DMS153 treated with DMSO at 0.1 percent for 48 hours (cell line): ENCODE data around the gene HAVCR1.
"Not testable (repeated sequence)": the region's sequence is repeated elsewhere in the genome, so short reads cannot be mapped to it uniquely, and the experiment has no call there.

Experiments used
- DNase-seq: peaks from one replicate; lab custom pipeline; 2025; ENCODE audit not compliant: unreplicated experiment; lab: John Stamatoyannopoulos, UW

HAVCR1 gene

DNA sequence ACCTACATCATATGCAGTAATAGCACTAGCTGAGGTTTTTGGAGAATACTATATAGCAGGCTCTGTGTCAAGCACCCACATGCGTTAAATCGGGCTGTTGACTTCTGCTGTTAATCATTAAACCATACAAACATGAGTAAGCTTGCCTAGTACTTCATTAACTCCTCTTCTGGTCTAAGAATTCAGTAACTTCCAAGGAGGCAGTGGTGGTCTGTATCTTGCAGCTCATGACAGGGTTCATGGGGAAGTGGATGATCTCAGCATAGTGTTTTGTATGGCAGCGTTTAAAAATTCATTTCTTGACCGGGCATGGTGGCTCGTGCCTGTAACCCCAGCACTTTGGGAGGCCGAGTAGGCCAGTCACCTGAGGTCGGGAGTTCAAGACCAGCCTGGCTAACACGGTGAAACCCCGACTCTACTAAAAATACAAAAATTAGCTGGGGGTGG is at the start of gene HAVCR1:
HAVCR1 (minus strand) TSS at position 24 of the 447 bp plus-strand sequence. CDS start 1,173 bp downstream, outside the sequence.
- DNase-seq, result no peak

DNA sequence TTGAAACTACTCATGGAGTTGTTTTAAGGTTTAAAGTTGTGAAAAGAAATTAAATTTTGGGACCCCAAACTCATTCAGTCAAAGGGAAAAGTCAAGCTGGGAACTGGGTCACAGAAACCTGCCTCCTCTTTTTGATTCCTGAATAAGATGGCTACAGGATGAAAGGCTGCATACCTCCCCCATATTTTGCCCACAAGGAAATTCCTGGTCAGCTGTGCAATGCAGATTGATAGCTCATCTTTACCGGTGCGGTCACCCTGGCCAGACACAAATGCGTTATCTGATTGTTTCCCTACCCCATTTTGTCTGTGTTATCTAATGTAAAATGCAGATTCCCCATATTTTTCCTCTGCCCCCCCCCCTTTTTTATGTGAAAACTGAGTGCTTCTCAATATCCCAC is 48.6 kb upstream of the HAVCR1 start:
- DNase-seq, result no peak

DNA sequence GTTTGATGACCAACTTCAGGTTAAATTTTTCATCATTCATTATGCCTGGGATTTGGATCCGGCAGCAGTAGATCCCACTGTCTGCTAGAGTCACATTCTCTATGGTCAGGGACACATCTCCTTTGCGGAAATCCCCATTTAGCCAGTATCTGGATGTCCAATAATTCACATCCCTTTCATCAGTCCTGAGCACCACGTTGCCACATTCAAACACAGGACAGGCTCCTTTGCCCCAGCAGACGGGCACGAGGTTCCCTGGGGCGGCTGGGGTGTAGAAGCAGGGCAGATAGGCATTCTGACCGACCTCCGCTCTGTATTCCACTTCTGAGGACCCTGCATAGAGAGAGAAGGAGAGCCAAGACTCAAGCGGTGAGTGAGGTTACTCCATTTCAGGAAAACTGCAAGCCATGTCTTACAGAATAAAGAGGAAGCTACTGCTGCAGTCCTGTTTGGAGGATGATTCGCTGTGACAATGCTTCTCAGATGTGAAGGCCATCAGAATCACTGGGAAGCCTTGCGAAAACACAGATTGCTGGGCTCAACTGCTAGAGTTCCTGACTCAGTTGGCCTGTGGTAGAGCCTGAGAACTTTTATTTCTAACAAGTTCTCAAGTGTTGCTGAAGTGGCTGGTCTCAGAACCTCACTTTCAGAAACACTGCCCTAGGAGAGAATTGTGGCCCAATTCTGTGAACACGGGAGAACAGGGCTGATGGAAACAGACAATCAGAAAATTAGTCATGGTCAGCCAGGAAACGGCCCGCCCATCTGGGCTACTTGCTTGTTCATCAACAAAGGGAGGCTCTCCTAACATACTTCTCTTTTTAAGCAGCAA is 47.9 kb upstream of the HAVCR1 start:
- DNase-seq, result no peak

DNA sequence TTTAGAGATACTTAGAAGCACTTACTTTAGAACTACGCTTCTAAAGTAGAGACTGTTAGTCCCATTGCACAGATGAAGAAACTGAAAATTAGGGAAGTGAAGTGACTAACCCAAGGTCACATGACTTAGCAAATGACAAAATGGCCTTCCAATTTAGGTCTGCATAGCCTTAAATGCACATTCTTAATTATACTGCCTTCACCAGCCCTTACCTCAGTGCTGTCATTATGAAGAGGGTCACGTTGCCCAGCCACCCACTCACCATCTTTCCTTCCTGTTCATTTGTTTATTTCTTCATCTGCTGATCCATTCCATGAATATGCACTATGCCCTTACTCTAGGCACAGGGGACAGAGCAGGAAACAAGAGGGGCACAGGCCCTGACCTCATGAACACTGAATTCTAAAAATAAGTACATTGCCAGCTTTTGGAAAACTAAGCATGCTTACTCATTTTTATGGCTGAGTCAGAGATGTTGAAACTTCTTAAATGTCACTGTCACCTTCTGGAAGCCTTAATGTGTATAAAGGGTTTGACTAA is 41.3 kb upstream of the HAVCR1 start:
- DNase-seq, result no peak

DNA sequence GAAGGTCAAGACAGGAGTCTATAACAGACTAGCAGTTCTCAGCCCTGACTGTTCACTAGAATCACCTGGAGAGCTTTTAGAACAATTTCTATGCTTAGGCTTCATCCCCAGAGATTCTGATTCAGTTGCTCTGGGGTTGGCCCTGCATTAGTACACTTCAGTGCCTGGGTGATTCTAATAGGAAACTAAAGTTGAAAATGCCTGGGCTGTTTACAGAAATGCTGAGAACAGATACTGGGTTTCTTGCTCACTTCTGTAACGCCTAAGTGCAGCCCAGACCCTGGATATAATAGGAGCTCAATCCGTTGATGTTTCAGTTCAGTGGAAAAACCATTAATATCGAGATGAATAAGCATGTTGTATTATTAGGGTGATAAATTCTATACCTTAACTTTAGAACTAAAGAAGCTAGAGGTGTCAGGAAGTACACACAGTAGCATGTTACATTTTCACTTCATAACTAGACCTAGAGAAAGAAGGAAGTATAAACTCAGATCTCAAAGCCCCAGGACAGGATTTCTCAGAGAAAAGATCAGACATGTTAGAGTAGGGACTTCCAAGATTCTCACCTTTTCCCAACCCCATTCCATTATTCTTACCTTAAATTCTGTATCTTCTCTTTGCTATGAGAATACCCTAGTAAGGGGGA is 29.6 kb upstream of the HAVCR1 start:
- no peak for DNase-seq

DNA sequence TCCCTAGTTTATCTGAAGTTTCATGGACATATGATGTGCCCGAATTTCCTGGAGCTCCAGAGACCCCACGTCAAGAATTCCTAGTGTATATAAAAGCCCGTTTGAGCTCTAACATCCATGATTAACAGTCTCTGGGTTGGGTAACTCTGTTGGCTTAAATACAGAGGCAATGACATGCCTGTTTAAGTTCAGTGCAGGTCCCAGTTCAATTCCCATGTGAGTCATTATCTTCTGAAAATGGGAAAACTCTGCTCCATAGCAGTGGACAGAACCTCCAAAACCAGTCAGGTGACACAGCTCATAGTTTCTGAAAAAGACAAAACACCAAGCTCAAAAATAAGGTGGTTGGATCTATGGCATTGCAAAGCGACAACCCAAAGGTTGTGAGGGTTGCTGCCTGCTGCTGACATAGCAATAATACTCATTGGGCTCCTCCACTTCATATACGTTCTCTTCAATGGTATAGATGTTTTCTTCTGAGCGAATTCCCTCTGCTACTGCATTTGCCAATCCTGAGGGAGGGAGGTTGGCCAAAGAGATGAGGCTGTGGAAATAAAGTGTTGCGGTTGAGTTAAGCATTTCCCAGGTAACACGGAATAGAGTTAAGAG is 27.9 kb upstream of the HAVCR1 start:
- no peak for DNase-seq

DNA sequence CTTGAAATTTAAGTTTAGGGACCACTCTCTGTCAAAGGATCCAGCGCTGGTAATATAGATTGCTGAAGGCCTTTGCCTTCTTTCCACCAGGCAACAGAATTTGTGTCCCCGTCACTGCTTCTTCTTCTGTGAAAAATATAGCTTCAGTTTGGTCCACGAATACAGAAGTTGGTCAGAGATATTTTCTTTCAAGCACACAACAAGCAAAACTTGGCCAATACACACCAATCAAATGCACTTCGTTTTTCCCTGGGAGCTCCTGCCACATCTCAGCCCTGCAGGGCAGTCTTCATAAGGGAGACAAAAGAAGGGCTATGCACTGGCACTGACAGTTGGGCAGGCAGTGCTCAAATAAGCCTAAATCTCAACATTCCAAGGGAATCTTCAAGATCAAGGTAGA is 27.0 kb upstream of the HAVCR1 start:
- DNase-seq, result no peak

DNA sequence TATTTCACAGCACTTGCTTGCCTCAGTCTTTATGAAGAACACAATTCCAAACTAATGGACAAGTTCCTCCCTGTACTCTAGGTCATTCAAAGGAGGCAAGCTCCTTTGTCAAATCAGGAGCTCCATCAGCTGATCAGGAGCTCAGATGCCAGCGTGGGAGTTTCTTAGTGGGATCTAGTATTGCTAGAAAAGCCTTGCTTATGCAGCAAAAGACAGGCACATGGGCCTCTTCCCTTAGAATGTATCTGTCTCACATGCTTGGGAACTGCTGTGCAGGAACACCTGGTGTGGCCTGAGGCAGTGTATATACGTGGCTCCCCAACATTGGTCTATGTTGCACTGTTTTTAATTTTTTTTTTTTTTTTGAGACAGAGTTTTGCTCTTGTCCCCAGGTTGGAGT is 21.4 kb upstream of the HAVCR1 start:
- DNase-seq, result no peak

DNA sequence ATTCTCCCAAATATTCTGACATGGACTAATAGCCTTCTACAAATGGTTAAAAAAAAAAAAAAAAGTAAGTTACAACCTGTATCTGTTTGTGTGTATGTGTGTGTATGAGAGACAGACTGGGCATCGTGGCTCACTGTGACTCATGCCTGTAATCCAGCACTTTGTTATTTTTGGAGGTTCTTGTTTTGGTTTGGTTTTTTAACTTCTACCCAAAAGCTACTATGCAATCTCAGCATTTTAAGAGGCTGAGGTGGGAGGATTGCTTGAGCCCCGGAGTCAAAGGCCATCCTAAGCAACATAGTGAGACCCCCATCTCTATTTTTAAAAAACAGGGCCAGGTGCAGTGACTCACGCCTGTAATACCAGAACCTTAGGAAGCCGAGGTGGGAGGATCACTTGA is 17.6 kb upstream of the HAVCR1 start:
- DNase-seq, result no peak

DNA sequence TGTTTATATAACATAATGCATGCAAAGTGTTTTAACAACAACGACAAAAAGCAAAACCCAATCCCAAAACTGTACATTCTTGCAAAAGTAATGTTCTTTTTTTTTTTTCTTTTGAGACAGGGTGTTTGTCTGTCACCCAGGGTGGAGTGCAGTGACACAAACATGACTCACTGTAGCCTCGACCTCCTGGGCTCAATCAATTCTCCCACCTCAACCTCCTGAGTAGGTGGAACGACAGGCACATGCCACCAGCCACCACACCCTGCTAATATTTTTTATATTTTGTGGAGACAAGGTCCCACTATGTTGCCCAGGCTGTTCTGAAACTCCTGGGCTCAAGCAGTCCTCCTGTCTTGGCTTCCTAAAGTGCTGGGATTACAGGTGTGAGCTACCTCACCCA is 13.6 kb upstream of the HAVCR1 start:
- no peak for DNase-seq

DNA sequence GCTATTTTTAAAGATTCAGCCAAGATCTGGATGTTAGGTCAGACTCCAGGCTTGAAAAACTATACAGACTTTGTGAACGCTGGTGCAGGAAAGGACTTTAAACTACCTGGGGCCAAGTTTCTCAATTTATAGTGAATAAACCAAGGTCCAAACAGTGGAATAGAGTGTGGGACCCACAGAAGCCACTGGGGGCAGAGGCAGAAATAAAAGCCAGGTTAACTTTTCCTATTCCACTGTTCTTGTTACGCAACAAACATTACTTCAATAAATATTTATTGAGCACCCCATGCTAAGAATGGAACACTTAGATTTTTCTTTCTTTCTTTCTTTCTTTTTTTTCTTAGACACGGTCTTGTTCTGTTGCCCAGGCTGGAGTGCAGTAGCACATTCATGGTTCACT is 11.0 kb upstream of the HAVCR1 start:
- no peak for DNase-seq

DNA sequence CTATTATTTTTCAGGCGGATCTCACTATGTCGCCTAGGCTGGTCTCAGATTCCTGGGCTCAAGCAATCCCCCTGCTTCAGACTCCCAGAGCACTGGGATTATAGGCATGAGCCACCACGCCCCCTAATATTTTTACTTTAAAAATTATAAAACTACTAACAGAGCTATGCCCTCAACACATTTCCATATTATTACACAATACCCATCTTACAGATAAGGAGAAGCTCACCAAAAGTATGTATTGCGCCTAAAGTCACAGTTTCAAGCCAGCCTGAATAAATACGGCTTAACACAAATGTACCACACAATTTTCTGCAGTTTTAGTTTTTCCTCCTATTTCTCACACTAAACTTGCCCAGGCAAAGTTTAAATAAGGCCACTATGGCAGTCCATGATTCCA is 9.9 kb upstream of the HAVCR1 start:
- DNase-seq, result no peak

DNA sequence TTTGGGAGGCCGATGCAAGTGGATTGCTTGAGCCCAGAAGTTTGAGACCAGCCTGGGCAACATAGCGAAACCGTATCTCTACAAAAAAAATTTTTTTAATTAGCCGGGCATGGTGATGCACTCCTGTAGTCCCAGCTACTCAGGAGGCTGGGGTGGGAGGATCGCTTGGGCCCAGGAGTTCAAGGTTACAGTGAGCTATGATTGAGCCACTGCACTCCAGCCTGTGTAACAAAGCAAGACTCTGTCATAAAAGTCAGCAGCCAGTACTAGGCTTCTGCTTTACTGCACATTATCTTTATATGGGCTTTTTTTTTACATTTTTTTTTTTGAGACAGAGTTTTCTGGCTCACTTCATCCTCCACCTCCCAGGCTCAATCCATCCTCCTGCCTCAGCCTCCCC is 9.4 kb upstream of the HAVCR1 start:
- DNase-seq, result no peak

DNA sequence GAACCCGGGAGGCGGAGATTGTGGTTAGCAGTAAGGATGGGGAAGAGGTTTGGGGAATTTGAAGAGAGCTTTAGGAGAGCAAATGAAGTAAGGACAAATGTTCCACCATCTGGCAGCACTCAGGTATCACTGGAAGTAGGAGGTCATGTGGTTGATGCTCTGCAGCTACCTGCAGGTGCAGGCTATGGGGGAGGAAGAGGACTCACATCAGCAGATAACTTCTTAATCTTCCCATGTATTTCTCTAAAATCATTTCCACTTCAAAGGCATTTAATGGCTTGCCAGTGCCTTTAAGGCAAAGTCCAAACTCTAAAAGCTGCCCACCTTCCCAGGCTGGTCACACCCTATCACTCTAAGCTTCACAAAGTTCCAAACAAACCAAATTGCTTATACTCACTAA is 8.1 kb upstream of the HAVCR1 start:
- no peak for DNase-seq

DNA sequence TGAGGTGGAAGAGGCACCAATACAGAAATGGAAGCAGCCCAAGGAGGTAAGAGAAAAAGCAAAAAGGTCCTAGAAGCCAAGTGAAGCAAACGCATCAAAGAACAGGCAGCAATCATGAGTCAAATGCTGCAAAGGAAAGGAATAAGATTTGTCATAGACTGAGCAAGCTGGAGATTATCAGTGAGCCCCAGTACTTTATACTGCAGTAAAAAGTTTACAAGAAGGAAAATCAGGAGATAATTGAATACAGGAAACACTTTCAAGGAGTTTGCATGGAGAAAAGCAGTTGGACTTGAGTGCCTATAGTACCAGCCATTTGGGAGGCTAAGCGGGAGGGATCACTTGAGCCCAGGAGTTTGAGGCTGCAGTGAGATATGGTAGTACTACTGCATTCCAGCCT is 7.2 kb upstream of the HAVCR1 start:
- DNase-seq, result no peak

DNA sequence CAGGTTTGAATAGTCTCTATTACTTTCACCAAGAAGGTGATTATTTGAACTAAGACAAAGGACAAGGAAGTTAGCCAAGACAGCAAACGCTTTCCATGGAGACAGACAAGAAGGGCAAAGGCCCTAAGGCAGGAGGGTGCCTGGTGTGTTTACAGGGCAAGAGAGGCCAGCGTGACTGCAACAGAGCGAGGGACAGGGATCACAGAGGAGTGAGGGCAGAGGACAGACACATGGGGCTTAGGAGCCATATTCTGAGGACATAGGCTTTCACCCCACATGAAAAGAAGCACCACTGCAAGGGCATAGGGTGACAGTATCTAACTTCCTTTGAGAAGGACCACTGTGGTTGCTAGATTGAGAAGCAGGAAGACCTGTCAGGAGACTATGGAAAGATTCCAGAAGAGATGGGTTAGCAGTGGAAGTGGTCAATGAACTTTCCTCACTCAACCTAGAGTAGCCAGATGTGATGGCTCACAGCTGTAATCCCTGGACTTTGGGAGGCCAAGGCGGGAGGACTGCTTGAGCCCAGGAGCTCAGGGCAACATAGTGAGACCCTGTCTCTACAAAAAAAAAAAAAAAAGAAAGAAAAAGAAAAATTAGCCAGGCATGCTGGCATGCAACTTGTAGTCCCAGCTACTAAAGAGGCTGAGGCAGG is 5.0 kb upstream of the HAVCR1 start:
- no peak for DNase-seq

DNA sequence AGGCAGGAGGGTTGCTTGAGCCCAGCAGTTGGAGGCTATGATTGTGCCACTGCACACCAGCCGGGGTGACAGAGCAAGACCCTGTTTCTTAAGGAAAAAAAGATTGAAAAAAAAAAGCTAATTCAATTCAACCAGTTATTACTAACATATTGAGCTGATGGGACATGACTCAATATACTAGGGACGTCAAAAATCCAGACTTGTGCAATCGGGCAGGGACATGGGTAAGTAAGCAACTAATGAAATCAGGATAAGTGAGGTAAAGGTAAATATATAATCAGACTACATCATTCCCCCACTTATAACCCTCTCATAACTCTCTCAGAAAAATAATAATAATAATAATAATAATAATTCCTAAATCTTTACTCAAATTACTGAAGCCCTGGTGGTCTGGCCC is 975 bp upstream of the HAVCR1 start:
- DNase-seq, result no peak

DNA sequence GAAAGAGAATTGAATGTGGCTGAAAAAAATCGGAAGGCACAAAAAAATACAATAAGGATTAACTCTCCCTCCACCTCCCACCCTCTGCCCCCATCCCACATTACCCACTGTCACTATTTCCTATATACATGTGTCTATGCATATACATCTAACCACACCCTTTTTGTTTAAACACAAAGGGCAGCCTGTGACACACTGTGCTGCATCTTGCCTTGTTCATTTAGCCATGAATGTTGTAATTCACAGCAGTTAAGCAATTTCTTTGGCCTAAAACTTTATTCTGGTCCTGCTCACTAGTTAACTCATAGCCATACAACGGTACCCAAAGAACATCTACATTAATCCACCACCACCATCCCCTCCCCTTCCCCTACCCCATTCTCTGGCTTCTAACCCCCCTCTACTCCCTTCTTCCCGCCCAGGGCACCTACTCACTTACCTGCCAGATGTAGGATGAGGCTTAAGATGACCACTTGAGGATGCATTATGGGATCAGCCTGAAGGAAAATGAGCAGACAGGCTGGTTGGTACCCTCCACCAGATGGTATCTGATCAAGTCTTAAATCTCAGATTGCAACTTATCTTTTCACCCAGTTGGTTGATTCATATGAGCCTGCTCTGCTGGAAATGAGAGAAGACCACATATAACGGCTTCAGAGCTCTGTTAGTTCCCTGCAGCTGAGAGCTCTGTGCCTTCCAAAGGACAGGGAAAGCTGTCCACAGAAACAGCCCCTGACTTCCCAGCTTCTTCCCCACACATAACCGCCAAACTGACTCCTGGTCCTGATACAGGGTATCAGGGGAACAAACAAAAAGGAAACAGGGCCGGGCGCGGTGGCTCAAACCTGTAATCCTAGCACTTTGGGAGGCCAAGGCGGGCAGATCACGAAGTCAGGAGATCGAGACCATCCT is 1.2 kb downstream of the HAVCR1 start:
- no peak for DNase-seq

DNA sequence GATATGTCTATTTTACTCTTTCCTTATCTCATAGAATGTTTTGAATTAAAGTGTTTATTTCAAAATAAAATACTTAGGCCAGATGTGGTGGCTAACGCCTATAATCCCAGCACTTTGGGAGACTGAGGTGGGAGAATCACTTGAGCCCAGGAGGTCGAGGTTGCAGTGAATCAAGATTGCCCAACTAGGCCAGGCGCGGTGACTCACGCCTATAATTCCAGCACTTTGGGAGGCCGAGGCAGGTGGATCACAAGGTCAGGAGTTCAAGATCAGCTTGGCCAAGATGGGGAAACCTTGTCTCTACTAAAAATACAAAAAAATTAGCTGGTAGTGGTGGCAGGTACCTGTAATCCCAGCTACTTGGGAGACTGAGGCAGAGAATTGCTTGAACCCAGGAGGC is 2.1 kb downstream of the HAVCR1 start:
- DNase-seq, result not testable (repeated sequence)

DNA sequence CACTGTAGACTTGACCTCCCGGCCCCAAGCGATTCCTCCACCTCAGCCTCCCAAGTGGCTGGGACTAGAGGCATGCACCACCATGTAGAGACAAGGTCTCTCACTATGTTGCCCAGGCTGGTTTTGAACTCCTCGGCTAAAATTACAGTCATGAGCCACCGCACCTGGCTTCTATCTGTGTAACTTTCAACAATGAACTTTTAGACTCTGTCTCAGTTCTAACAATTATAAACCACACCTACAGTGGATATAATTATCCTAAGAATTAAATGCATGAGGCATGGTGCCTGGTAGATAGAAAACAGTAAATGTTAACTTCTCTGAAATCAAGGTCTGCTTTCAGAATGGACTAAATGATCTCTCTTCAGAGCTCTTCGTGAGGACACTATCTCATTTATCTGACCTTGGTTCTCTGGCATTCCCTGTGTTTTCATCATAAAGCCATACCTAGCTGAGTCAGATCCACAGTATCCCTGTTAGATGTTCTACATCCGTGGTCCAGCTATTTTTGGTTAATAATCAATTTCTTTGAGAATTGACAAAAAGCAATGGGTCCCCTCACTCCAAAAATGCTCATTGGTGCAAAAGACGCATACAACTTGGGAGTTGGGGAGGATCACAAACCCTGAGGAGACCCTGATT is 7.2 kb downstream of the HAVCR1 start:
- DNase-seq, result no peak
